ENCODE results near the gene ATOX1. TPM values are rescaled to one million over a fixed set of nuclear protein-coding genes. Genes with fewer than 3 reads are reported as not detected.
"Not testable (repeated sequence)": the region's sequence is repeated elsewhere in the genome, so short reads cannot be mapped to it uniquely, and the experiment has no call there.

ATOX1 gene
- total RNA-seq, 1 donor = 52.8 TPM

DNA sequence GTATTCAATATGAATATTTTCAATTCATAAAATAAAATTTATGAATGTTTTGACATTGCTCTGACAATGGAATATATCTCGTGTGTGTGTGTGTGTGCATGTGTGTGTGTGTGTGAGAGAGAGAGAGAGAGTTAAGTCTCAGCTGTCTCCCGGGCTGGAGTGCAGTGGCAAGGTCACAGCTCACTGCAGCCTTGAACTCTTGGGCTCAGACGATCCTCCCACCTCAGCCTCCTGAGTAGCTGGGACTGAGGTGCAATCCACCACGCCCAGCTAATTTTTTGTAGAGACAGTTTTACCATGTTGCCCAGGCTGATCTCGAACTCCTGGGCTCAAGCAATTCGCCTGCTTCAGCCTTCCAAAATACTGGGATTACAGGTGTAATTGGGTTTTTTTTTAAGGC, 29.4 kb upstream of the ATOX1 start:
- peaks cover 47% of the 10 kb centered on the region for H4K20me1 ChIP-seq (ENCODE audit: insufficient read depth, low read length)
- TF ChIP-seq, protein P1, sequence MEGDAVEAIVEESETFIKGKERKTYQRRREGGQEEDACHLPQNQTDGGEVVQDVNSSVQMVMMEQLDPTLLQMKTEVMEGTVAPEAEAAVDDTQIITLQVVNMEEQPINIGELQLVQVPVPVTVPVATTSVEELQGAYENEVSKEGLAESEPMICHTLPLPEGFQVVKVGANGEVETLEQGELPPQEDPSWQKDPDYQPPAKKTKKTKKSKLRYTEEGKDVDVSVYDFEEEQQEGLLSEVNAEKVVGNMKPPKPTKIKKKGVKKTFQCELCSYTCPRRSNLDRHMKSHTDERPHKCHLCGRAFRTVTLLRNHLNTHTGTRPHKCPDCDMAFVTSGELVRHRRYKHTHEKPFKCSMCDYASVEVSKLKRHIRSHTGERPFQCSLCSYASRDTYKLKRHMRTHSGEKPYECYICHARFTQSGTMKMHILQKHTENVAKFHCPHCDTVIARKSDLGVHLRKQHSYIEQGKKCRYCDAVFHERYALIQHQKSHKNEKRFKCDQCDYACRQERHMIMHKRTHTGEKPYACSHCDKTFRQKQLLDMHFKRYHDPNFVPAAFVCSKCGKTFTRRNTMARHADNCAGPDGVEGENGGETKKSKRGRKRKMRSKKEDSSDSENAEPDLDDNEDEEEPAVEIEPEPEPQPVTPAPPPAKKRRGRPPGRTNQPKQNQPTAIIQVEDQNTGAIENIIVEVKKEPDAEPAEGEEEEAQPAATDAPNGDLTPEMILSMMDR (IDR thresholded peaks at IDR 0.05; ENCODE audit: extremely low read depth, low read depth, low read length) = no peak
- peaks cover 99% of the 10 kb centered on the region for H3K79me2 ChIP-seq (ENCODE audit: insufficient read depth, low read length)
- H3K4me3 ChIP-seq (ENCODE audit: insufficient read depth, low read length) = no peak overlapping the region
- DNase-seq (ENCODE audit: insufficient read length, low spot score, missing footprints) = no peak
- H2AFZ ChIP-seq (ENCODE audit: low read length) = no peak overlapping the region
- no peaks in the 10 kb centered on the region for H3K4me1 ChIP-seq (ENCODE audit: insufficient read depth, low read length)
- H3K36me3 ChIP-seq (ENCODE audit: insufficient read depth, low read length) = peaks cover 49% of the 10 kb centered on the region
- no peak overlapping the region for H3K4me2 ChIP-seq (ENCODE audit: insufficient read depth, low read length)
- no peaks in the 10 kb centered on the region for H3K27me3 ChIP-seq (ENCODE audit: insufficient read depth, low read length)
- no peaks in the 10 kb centered on the region for H3K9me3 ChIP-seq (ENCODE audit: low read depth, low read length)
- no peak overlapping the region for H3K27ac ChIP-seq (ENCODE audit: low read depth, low read length)

DNA sequence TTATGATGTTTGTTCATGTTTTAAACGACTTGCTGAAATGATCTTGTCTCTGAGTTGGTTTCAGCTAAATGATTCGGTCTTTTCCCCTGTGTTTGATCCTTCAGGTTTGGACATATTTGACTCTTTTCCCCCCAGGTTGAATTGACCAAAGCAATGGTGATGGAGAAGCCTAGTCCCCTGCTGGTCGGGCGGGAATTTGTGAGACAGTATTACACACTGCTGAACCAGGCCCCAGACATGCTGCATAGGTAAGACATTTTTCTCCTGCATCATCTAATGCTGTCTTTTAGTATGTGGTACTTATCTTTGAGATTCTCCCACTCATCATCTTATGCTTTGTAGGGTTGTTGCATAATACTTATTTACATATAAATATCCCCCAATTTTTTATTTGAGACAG, 28.0 kb upstream of the ATOX1 start:
- H3K27ac ChIP-seq (ENCODE audit: low read depth, low read length) = no peak overlapping the region
- H3K4me2 ChIP-seq (ENCODE audit: insufficient read depth, low read length) = no peak overlapping the region
- H3K27me3 ChIP-seq (ENCODE audit: insufficient read depth, low read length) = no peaks in the 10 kb centered on the region
- peaks cover 40% of the 10 kb centered on the region for H3K36me3 ChIP-seq (ENCODE audit: insufficient read depth, low read length)
- peaks cover 59% of the 10 kb centered on the region for H4K20me1 ChIP-seq (ENCODE audit: insufficient read depth, low read length)
- H3K4me3 ChIP-seq (ENCODE audit: insufficient read depth, low read length) = no peak overlapping the region
- peaks cover 11% of the 10 kb centered on the region for H3K4me1 ChIP-seq (ENCODE audit: insufficient read depth, low read length)
- no peak overlapping the region for H2AFZ ChIP-seq (ENCODE audit: low read length)
- DNase-seq (ENCODE audit: insufficient read length, low spot score, missing footprints) = no peak
- no peaks in the 10 kb centered on the region for H3K9me3 ChIP-seq (ENCODE audit: low read depth, low read length)
- H3K79me2 ChIP-seq (ENCODE audit: insufficient read depth, low read length) = peaks cover 99% of the 10 kb centered on the region
- TF ChIP-seq, protein P1 (IDR thresholded peaks at IDR 0.05; ENCODE audit: extremely low read depth, low read depth, low read length) = no peak

DNA sequence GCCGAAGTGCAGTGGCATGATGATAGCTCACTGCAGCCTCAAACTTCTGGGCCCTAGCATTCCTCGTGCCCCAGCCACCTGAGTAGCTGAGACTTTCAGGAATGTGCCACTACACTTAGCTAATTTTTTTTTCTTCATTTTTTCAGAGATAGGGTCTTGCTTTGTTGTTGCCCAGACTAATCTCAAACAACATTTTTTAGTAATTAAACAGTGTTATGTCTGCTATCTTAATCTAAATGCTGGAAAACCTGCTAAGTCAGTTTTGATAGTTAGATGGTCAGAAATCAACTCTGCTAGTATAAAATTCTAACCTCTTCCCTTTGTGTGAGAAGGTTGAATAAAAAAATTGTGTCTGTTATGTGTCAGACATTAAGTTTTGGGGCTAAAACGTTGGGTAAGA, 25.7 kb upstream of the ATOX1 start:
- DNase-seq (ENCODE audit: insufficient read length, low spot score, missing footprints) = no peak
- Histone ChIP-seq H2AFZ (ENCODE audit: low read length) (no peak overlapping the region), H3K4me3 (ENCODE audit: insufficient read depth, low read length) (no peak overlapping the region), H3K79me2 (ENCODE audit: insufficient read depth, low read length) (peaks cover 100% of the 10 kb centered on the region), H3K9me3 (ENCODE audit: low read depth, low read length) (no peaks in the 10 kb centered on the region), H3K4me1 (ENCODE audit: insufficient read depth, low read length) (peaks cover 15% of the 10 kb centered on the region), H3K4me2 (ENCODE audit: insufficient read depth, low read length) (no peak overlapping the region), H3K27me3 (ENCODE audit: insufficient read depth, low read length) (no peaks in the 10 kb centered on the region), H4K20me1 (ENCODE audit: insufficient read depth, low read length) (peaks cover 75% of the 10 kb centered on the region), H3K27ac (ENCODE audit: low read depth, low read length) (no peak overlapping the region), H3K36me3 (ENCODE audit: insufficient read depth, low read length) (peaks cover 17% of the 10 kb centered on the region)
- TF ChIP-seq, protein P1 (IDR thresholded peaks at IDR 0.05; ENCODE audit: extremely low read depth, low read depth, low read length) = no peak

DNA sequence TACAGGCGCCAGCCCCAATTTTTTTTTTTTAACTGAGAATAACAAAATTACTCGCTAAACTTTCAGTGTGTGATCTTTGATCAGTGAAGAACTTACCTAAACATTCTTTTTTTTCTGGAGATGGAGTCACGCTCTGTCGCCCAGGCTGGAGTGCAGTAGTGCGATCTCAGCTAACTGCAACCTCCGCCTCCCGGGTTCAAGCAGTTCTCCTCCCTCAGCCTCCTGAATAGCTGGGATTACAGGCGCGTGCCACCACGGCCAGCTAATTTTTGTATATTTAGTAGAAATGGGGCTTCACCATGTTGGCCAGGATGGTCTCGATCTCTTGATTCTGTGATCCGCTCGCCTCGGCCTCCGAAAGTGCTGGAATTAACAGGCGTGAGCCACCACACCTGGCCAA, 25.2 kb upstream of the ATOX1 start:
- not testable (repeated sequence) for H3K27ac ChIP-seq (ENCODE audit: low read depth, low read length); H3K9me3 ChIP-seq (ENCODE audit: low read depth, low read length); H2AFZ ChIP-seq (ENCODE audit: low read length); H3K4me2 ChIP-seq (ENCODE audit: insufficient read depth, low read length); DNase-seq (ENCODE audit: insufficient read length, low spot score, missing footprints); H3K4me3 ChIP-seq (ENCODE audit: insufficient read depth, low read length); H3K27me3 ChIP-seq (ENCODE audit: insufficient read depth, low read length)
- Histone ChIP-seq H3K79me2 (ENCODE audit: insufficient read depth, low read length) (peaks cover 100% of the 10 kb centered on the region), H3K36me3 (ENCODE audit: insufficient read depth, low read length) (peaks cover 14% of the 10 kb centered on the region), H3K4me1 (ENCODE audit: insufficient read depth, low read length) (peaks cover 15% of the 10 kb centered on the region), H4K20me1 (ENCODE audit: insufficient read depth, low read length) (peaks cover 76% of the 10 kb centered on the region)

Measured in osteoblast (primary cell).